Measurements from ENCODE around the gene MCEMP1. TPM values are rescaled to one million over a fixed set of nuclear protein-coding genes. Genes with fewer than 3 reads are reported as not detected.

MCEMP1 gene
- total RNA-seq, 3 donors from 2014 or later: 1.0 to 2.4 TPM; not detected in 1

DNA sequence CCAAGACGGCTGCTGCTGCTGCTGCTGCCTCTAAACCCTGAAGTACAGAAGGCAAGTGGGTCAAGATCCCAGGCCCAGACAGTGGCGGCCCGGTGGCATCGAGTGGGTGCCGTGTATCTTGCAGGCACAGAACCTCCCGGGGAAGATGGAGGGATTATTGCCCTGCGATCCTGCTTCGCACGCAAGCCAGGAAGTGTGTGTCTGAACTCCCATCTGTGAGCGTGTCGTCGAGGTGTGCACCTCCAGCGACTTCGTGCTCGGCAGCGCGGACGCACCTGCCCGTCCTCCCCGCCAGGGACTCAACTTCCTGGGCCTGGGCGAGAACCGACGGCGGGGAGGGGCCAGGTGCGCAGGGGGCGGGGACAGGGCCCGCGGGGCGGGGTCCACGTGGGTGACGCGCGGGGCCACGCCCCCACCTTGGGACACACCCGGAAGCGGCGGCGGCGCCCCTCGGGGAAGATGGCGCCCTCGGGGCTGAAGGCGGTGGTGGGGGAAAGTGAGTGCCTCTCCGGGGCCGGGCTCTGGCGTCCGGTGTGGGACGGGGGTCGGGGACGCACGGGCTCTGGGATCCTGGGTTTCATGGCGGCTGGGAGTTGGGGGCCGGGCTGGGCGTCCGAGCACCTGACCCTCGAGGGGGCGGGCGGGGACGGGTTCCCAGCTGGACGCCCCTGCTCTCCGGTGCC is 40.1 kb upstream of the MCEMP1 start, which contains the start of gene STXBP2:
Gene STXBP2 (plus strand): TSS at position 420 of the 683 bp plus-strand sequence. CDS start 40 bp downstream, at position 460.
- Histone ChIP-seq H3K36me3 (no peaks in the 10 kb centered on the region), H3K4me3 (peak within 1 kb of the TSS; percentile 46 to 74 (median 61)), H3K27me3 (no peaks in the 10 kb centered on the region), H3K27ac (peak within 1 kb of the TSS; percentile 88 to 92), H3K9me3 (no peaks in the 10 kb centered on the region), H3K4me1 (no peaks in the 10 kb centered on the region)
- peak; percentile 80 to 87 for DNase-seq (ENCODE audit: low spot score in 2 of 2)
- intact Hi-C loops (cut with DNase I; ENCODE audit: low total_unique reads): no loop called here
- peak; percentile 37 for TF ChIP-seq POLR2A (IDR thresholded peaks at IDR 0.05)
- TF ChIP-seq, protein P1, sequence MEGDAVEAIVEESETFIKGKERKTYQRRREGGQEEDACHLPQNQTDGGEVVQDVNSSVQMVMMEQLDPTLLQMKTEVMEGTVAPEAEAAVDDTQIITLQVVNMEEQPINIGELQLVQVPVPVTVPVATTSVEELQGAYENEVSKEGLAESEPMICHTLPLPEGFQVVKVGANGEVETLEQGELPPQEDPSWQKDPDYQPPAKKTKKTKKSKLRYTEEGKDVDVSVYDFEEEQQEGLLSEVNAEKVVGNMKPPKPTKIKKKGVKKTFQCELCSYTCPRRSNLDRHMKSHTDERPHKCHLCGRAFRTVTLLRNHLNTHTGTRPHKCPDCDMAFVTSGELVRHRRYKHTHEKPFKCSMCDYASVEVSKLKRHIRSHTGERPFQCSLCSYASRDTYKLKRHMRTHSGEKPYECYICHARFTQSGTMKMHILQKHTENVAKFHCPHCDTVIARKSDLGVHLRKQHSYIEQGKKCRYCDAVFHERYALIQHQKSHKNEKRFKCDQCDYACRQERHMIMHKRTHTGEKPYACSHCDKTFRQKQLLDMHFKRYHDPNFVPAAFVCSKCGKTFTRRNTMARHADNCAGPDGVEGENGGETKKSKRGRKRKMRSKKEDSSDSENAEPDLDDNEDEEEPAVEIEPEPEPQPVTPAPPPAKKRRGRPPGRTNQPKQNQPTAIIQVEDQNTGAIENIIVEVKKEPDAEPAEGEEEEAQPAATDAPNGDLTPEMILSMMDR (IDR thresholded peaks at IDR 0.05): peak; percentile 38 to 67 (median 41)
- peak in 2 of 3 donors; percentile 11 to 91 for TF ChIP-seq POLR2AphosphoS5 (IDR thresholded peaks at IDR 0.05)

DNA sequence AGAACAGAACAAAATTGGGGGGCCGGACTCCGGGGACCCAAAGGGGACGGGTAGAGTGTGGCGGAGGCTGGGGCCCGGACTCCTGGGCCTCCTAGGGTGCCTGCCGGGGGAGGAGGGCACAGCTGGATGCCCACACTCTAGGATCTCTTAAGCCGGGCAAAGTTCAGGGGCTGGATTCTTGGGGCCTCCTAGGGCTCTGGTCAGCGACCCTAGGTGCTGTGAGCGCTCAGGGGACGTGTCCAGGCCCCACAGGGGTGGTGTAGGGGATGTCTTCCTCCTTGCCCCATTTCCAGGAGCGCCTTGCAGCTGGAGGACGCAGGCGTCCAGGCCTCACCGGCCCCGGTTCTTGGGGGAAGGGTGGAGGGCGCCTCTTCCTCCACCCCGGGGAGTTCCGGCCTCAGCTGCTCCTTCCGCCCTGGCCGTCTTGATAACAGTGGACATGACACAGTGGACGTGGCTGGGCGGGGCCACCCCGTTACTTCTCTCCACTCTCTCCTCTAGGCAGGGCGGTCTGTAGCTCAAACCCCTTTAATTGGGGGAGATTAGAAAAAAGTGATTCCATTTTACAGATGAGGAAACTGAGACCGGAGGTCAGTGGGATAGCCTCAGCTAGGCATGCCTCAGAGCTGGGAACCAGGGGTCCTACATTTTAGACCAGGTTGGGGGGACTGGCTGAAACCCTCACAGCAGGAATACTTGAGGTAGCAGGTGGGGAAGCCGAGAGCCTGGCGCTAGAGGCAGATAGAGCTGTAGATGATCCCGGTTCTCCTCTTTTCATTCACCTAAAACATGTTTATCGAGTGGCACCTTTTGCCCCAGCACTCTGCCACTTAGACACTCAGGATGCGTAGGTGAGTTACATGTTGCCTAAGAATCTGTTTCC is 39.3 kb upstream of the MCEMP1 start:
- Histone ChIP-seq H3K4me1 (no peaks in the 10 kb centered on the region), H3K4me3 (peak overlapping the region; percentile 46 to 74 (median 61)), H3K27ac (peak overlapping the region; percentile 88 to 92), H3K27me3 (no peaks in the 10 kb centered on the region), H3K36me3 (no peaks in the 10 kb centered on the region), H3K9me3 (no peaks in the 10 kb centered on the region)
- DNase-seq (ENCODE audit: low spot score in 2 of 2): no peak
- TF ChIP-seq, protein P1 (IDR thresholded peaks at IDR 0.05): no peak
- TF ChIP-seq POLR2AphosphoS5 (IDR thresholded peaks at IDR 0.05): no peak
- no peak for TF ChIP-seq POLR2A (IDR thresholded peaks at IDR 0.05)
- intact Hi-C loops (cut with DNase I; ENCODE audit: low total_unique reads): no loop called here

DNA sequence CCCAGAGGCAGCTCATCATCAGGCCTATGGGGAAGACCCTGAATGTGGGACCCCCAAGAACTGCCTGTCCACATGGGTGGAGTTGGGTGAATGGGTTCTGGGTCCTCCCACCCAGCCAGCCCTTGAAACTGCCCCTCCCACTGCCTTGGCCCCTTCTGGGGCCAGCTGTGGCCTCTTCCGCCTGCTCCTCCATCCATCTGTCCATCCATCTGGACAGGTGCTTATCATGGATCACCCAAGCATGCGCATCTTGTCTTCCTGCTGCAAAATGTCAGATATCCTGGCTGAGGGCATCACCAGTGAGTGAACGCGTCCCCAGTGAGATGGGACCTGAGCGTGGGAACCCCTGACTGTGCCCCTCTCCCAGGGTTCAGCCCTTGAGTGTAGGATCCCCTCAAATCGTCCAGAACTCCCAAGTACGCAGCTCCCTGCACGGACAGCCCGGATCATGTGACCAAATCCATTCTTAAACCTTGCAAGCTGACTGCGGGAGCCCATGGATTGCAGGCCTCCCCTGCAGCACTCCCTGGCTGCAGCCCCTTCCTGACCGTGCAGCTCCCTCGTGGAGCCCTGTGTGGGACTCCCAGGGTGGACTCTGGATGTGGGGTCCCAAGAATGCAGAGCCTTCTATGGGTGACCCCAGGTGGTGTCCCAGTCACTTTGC is 38.0 kb upstream of the MCEMP1 start:
- H3K27ac ChIP-seq: no peak overlapping the region
- H3K9me3 ChIP-seq: no peaks in the 10 kb centered on the region
- no peaks in the 10 kb centered on the region for H3K4me1 ChIP-seq
- H3K4me3 ChIP-seq: no peak overlapping the region
- TF ChIP-seq, protein P1 (IDR thresholded peaks at IDR 0.05): no peak
- no peak for TF ChIP-seq POLR2A (IDR thresholded peaks at IDR 0.05)
- TF ChIP-seq POLR2AphosphoS5 (IDR thresholded peaks at IDR 0.05): no peak
- no peaks in the 10 kb centered on the region for H3K27me3 ChIP-seq
- H3K36me3 ChIP-seq: no peaks in the 10 kb centered on the region
- DNase-seq (ENCODE audit: low spot score in 2 of 2): no peak
- intact Hi-C loops (cut with DNase I; ENCODE audit: low total_unique reads): no loop called here

DNA sequence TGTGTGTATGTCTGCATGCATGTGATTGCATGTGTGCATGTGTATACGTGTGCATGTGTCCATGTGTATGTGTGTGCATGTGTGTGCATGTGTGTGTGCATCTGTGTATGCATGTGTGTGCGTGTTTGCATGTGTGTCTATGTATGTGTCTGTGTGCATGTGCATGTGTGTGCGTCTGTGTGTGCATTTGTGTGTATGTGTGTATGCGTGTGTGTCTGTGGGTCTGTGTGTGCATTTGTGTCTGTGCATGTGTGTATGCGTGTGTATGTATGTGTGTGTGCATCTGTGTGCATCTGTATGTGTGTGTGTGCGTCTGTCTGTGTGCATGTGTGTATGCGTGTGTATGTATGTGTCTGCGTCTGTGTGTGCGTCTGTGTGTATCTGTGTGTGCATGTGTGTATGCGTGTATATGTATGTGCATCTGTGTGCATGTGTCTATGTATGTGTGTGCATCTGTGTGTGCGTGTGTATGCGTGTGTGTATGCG is 37.0 kb upstream of the MCEMP1 start:
- TF ChIP-seq POLR2A (IDR thresholded peaks at IDR 0.05) (no peak), POLR2AphosphoS5 (IDR thresholded peaks at IDR 0.05) (no peak)
- TF ChIP-seq, protein P1 (IDR thresholded peaks at IDR 0.05): no peak
- no peaks in the 10 kb centered on the region for H3K9me3 ChIP-seq
- H3K27me3 ChIP-seq: no peaks in the 10 kb centered on the region
- no peak overlapping the region for H3K4me3 ChIP-seq
- no peaks in the 10 kb centered on the region for H3K36me3 ChIP-seq
- H3K4me1 ChIP-seq: no peaks in the 10 kb centered on the region
- H3K27ac ChIP-seq: no peak overlapping the region
- DNase-seq (ENCODE audit: low spot score in 2 of 2): no peak
- intact Hi-C loops (cut with DNase I; ENCODE audit: low total_unique reads): no loop called here

Measured in breast epithelium (tissue), 4 donors.